NCI-H2107 treated with DMSO at 0.1 percent for 48 hours (cell line): ENCODE results near the gene SIRPD.
"Not testable (repeated sequence)": the region's sequence is repeated elsewhere in the genome, so short reads cannot be mapped to it uniquely, and the experiment has no call there.

Source experiments
- DNase-seq: peaks from one replicate; lab custom pipeline; 2025; ENCODE audit not compliant: unreplicated experiment; lab: John Stamatoyannopoulos, UW

The SIRPD gene

DNA sequence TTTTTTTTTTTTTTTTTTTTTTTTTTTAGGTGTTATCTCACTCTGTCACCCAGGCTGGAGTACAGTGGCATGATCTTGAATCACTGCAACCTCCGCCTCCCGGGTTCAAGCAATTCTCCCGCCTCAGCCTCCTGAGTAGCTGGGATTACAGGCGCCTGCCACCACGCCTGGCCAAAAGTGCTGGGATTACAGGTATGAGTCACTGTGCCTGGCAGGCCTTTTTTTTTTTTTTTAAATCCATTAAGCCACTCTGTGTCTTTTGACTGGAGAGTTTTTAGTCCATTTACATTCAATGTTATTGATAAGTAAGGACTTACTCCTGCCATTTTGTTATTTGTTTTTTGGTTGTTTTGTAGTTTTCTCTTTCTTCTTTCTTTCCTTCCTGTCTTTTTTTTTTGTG is 60.1 kb downstream of the SIRPD start:
- not testable (repeated sequence) for DNase-seq

DNA sequence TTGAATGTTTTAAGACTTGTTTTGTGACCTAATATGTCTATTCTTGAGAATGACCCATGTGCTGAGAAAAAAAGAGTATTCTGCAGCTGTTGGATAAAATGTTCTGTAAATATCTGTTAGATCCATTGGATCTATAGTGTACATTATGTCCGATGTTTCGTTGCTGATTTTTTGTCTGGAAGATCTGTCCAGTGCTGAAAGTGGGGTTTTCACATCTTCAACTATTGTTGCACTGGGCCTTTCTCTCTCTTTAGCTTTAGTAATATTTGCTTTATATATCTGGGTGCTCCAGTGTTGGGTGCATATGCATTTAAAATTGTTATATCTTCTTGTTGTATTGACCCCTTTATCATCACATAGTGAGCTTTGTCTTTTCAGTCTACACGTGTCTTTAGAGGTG is 60.6 kb downstream of the SIRPD start:
- DNase-seq = no peak

DNA sequence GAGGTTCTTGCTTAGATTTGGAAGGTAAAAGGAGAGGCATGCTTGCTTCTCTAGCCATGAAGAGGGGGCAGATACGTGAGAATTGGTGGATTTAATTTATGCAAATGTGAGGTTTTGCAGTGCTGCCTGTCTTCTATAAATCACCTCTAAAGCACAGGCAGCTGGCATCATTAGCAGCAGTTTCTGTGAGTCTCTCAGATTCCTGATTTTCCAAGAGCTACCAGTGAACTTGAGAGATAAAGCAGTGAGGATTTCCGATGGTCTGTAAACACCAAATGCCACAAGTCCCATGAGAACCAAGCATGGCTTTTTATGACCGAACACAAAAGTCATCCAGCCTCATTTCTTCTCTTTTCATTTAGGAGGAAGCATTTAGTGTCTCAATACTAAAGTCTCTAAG is 63.1 kb downstream of the SIRPD start:
- DNase-seq = no peak

DNA sequence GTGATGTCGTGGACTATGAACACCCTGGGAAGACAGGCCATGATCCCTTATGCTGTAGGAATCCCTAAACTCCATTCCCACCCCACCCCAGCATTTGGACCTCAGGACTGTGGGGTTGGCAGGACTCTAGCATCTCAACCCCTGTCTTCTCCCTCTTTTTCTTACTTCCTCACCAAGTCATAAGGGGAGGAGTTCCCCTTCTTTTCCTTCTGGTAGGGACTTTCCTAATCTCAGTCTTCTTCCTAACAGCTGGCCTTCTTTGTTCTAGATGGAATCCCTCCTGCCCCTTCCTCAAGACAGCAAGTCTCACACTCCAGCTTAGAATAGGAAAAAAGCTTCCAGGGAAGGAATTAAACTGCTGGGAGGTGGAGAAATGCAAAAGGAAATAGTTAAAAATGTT is 64.0 kb downstream of the SIRPD start:
- no peak for DNase-seq

DNA sequence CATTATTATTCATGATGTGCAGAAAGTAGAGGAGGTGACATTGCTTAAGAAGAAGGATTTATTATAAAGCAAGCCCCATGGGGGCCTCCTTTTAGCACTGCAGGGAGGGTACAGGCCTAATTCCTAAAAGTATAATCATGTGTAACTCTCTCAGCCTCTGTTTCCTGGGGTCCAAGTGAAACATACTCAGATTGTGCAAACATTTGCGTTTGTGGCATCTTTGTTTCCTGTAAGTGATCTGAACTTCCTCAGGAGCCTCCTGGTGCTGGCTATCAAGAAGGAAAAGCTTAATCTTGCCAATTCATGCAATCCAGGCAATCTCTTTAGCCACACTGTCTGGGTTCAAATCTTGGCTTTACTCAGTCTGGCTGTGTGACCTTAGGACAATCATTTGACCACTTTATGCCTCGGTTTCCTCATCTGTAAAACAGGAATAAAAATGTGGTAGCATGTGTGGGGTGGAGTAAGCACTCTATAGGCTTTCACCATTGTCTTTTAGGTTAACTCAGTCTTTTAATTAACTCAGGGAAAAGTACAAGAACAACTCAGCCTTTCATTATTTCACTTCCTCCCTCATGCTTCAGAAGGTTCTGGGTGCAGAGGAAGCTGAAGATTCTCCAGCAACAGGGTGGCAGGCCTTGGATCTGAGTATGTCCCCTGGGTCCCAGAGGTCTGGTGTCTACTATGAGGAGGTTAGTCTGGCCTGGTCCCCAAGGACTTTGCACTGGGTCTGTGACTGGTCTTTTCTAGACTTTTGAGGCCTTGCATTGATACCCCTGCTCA is 65.5 kb downstream of the SIRPD start:
- DNase-seq = no peak

DNA sequence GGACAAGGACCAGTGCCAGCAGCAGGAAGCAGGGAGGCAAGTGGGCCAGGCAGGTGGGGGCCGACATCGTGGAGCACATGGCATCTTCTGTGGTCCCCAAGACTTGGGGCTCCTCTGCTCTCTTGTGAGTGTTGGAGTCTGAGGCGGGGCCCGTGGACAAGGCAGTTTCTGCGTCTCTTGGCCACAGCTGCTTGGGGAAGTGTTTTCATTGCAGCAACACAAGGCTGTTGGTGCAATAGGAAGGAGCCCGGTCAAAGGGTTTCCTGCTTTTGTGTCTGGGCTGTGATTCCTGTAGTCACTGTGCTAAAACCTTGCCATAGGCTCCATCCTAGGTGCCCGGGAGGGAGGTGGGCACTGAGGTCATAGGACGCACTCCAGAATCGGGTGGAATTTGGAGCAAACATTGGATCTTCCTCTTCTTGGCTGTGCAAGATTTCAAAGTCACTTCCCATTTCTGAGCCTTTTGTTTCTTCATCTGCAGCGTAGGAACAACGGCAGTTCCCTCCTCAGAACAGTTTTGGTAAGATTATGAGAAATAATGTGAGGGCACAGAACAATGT is 66.1 kb downstream of the SIRPD start, which contains the start of gene SIRPB2:
Gene SIRPB2, minus strand, starts transcription at position 140 of the 560 bp plus-strand sequence. Its CDS starts 61 bp downstream, at position 79.
- no peak for DNase-seq

DNA sequence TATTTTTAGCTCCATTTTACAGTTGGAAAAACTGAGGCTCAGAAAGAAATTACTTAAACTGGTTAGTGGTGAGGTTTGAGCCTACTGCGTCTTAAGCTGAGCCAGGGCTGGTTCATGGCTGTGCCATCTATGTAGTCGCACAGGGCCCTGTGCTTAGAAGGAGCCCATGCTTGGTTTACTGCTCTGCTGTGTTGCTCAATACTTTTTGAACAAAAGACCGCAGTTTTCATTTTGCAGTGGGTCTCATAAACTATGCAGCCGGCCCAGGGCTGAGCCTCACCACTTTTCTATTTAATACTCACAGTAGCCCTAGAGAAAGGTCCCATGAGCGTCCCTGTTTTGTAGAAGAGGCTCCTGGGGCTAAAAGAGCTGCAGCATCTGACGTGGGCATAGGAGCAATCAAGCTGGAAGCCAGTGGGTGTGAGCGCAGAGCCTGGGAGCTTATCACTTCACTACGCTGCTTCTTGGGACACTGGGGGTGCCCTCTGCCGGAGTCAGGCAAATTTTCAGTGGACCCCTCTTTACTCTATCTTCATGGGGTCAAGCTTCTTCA is 66.8 kb downstream of the SIRPD start:
- no peak for DNase-seq

DNA sequence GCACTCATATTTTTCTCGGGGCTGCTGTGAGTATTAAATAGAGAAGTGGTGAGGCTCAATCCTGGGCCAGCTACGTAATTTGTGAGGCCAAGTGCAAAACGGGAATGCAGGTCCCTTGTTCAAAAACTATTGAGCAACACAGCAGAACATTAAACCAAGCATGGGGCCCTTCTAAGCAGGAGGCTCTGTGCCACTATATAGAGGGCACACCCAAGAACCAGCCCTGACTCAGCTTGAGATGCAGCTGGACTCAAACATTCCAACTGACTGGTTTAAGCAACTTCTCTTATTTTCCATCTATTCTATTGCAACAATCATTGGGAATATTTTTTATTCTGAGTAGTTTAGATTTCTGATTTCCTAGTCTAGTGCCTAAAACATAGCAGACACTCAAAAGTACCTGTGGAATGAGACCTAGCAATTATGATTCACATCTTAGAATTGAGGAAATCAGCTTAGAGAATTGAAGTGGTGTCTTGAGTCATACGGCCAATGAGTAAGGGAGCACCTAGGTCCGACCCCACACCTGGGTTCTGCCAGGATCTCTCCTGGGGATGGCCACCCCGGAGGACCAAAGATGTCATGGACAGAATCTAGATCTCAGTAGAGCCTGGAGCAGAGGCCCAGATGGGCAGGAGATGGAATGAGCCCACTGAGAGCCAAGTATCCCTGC is 67.6 kb downstream of the SIRPD start:
- no peak for DNase-seq

DNA sequence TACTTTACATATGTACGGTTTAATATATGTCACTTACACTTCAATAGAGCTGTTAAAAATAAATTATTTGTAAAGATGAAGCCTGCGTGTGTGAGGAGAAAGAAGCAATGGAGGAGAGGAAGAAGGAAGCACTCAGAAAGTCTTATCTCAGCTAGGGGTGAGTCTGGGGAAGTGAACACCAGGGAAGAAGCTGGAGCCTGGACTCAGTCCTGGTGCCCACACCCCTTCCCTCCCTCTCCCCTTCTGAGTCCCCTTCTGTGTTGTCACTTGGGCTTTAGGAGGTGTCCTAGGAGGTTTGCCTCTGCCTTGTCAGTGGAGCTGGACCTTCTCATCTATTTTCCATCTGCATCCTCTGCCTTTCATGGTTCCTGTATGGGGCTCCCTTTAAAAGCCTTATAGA is 68.2 kb downstream of the SIRPD start:
- no peak for DNase-seq

DNA sequence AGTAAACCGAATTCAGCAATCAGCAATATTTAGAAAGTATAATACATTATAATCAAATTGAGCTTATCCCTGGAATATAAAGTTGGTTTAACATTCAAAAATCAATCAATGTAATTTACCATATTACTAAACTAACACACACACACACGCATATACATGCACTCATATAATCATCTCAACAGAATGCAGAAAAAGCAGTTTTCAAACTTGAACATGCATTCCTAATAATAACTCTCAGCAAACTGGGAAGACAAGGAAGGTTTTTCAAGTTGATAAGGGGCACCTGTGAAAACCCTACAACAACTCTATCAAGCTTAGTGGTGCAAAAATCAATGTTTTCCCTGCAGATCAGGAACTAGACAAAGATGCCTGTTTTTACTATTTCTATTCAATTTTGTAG is 70.9 kb downstream of the SIRPD start:
- DNase-seq = no peak

DNA sequence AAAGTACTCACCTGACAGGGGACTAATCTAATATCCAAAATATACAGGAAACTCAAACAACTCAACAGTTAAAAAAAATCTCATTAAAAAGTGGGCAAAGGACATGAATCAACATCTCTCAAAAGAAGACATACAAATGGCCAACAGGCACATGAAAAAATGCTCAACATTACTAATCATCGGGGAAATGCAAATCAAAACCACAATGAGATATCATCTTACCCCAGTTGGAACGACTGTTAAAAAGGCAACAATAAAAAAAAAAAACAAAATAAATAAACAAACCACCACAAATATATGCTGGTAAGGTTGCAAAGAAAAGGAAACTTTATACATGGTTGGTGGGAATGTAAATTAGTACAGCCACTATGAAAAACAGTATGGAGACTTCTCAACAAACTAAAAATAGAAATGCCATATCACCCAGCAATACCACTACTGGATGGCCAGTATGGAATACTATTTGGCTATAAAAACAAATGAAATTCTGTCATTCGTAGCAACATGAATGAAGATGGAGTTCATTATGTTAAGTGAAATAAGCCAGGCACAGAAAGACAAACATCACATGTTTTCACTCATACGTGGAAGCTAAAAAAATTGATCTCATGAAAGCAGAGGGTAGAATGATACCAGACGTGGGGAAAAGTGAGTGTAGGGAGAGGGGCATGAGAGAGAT is 72.9 kb downstream of the SIRPD start:
- no peak for DNase-seq
